Esophagus squamous epithelium (tissue), 4 donors: Measurements from ENCODE around the gene VILL.

ENCODE experiments used
- CTCF ChIP-seq, 6 experiments: fragments of 450-650 bp in 4 of 6; fragments of 200-600 bp in 2 of 6; sonication (generic) in 2 of 6; IDR thresholded peaks; one replicate each; pipeline ENCODE4 v1.5.1; 2016 to 2019; ENCODE audit warnings: antibody characterized with exemption in 6 of 6, mild to moderate bottlenecking in 4 of 6, moderate library complexity in 4 of 6
- POLR2A ChIP-seq, 4 donors: fragments of 450-650 bp; IDR thresholded peaks; one replicate each; pipeline ENCODE4 v1.6.1; 2017; ENCODE audit warnings: antibody characterized with exemption in 4 of 4, mild to moderate bottlenecking in 4 of 4, moderate library complexity in 3 of 4

- TF ChIP-seq CTCF (IDR thresholded peaks at IDR 0.05) (no peak), POLR2A (IDR thresholded peaks at IDR 0.05) (no peak)
These were observed 28.0 kb downstream of the VILL start for GRCh38 chr3:38018296-38019266.
